Measurements from ENCODE around the gene ASIC4. TPM values are rescaled to one million over a fixed set of nuclear protein-coding genes. Genes with fewer than 3 reads are reported as not detected.

Gene ASIC4
- total and polyA plus RNA-seq, 2 of the 8 experiments (the other 6 are each of a cell fraction or from before 2014, with no cell fraction given), result 0.12 to 0.22 TPM

DNA sequence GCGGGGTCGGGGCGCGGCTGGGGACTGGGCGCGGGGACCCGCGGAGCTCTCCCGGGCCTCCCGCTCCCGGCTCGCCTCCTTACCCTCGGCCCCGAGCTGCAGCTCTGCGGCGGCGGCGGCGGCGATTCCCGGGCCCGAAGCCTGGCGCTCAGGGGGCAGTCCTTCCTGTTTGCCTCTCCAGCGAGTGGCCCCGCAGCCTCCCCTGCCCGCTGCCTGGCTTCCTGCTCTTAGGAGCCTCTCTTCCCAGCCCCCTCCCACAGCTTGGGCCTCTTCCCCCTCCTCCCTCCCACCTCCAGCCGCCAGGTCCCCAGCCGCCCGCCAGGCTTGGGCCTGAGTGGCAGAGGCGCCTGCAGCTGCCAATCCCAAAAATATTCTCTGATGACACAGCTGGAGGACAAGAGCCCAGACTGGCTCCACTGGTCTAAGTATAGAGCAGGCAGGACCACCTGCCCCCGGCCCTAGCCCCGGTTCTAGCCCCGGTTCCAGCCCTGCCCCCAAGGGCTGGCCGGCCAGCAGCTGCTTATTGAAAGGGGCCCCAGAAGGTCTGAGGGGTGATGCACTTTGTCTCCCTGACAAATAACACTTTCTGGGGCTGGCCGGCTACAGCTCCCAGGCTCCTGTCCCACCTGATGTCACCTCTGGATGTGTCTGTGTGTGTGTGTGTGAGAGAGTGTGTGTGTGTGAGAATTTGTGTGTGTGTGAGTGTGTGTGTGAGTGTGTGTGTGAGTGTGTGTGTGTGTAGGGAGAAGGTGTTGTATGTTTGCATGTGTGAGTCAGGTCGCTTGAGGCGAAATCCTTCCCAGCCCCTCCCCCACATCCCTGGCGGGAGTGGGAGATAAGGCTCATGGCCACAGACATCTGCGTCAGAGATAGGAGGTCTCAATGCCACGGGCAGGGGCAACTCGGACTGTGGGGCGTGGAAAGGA, 57.3 kb downstream of the ASIC4 start, which contains the start of gene OBSL1:
OBSL1 (minus strand) TSS at position 229 of the 926 bp plus-strand sequence. CDS start 307 bp downstream, outside the sequence.
- H3K4me1 ChIP-seq (replicated peaks in 1 of 4; ENCODE audit: control insufficient read depth in 3 of 4, insufficient read depth in 4 of 4, low read length in 3 of 4), result peaks cover 2 to 29% (median 22%) of the 10 kb centered on the region in 4 experiments
- H3K79me1 ChIP-seq (ENCODE audit: low read depth, low read length), result no peaks in the 10 kb centered on the region
- H2BK12ac ChIP-seq (ENCODE audit: low read depth, low read length), result peak within 1 kb of the TSS; percentile 99
- H4K20me1 ChIP-seq (replicated peaks in 1 of 2; ENCODE audit: control insufficient read depth in 1 of 2, insufficient read depth in 2 of 2, low read length in 2 of 2), result no peaks in the 10 kb centered on the region
- H2BK20ac ChIP-seq (ENCODE audit: low read length), result peak within 1 kb of the TSS; percentile 77; the same call in 1 of the 2 replicates
- DNase-seq (ENCODE audit: low read depth in 1 of 2, low spot score in 2 of 2) (peak in 1 of 2 experiments; percentile 88), FAIRE-seq (no peak)
- H4K91ac ChIP-seq (replicated peaks; ENCODE audit: insufficient read length, low read length), result peak within 1 kb of the TSS; percentile 93
- peak within 1 kb of the TSS; percentile 94; the same call in 1 of the 2 replicates for H2AK5ac ChIP-seq (ENCODE audit: low read depth, low read length)
- H3K9me3 ChIP-seq (ENCODE audit: insufficient read depth in 2 of 2, low read depth in 1 of 2, low read length in 1 of 2), result peaks cover 0 to 8% of the 10 kb centered on the region in 2 experiments; a peak in 1 of 4 replicates
- peaks cover 10% of the 10 kb centered on the region; the same call in 1 of the 2 replicates for H3K23me2 ChIP-seq (ENCODE audit: low read depth, low read length)
- peak within 1 kb of the TSS; percentile 45 to 74 (median 58) for H3K4me3 ChIP-seq (ENCODE audit: extremely low read depth in 1 of 4, insufficient read depth in 2 of 4, low read depth in 3 of 4, low read length in 4 of 4)
- H3K14ac ChIP-seq (ENCODE audit: insufficient read length), result no peak within 1 kb of the TSS
- H3K79me2 ChIP-seq (ENCODE audit: control insufficient read depth in 1 of 2, insufficient read depth in 2 of 2, low read length in 2 of 2), result peaks cover 0 to 7% of the 10 kb centered on the region in 2 experiments; a peak in 2 of 4 replicates
- H3K27me3 ChIP-seq (replicated peaks in 1 of 4; ENCODE audit: control insufficient read depth in 3 of 4, extremely low read depth in 1 of 4, insufficient read depth in 3 of 4, low read length in 3 of 4), result peaks cover 0 to 2% (median 0%) of the 10 kb centered on the region in 4 experiments; a peak in 2 of 7 replicates
- H4K5ac ChIP-seq (ENCODE audit: insufficient read length, low read depth, low read length), result peak within 1 kb of the TSS; percentile 79
- peak within 1 kb of the TSS; percentile 97 for H2BK5ac ChIP-seq (ENCODE audit: low read depth, low read length)
- peak within 1 kb of the TSS; percentile 93 for H3K56ac ChIP-seq (replicated peaks; ENCODE audit: insufficient read length, low read depth, low read length)
- H3K36me3 ChIP-seq (ENCODE audit: control insufficient read depth in 2 of 4, insufficient read depth in 4 of 4, low read length in 3 of 4), result peaks cover 0 to 25% (median 7%) of the 10 kb centered on the region in 4 experiments; a peak in 4 of 8 replicates
- POLR2A ChIA-PET (ENCODE audit: partially characterized antibody), result interaction anchor here (0.6 to 18.6 kb wide), 11 partner anchors 9 to 44 kb away, joined by 3 to 293 read pairs (median 6); partner anchors contain the start of genes CHPF, STK11IP and TMEM198
- peak within 1 kb of the TSS; percentile 42; the same call in 1 of the 2 replicates for H3K27ac ChIP-seq (ENCODE audit: low read depth, low read length)
- no peak within 1 kb of the TSS for H3K23ac ChIP-seq (ENCODE audit: insufficient read length)
- 43% methylated on average over 12 of the region's 42 CpGs; no CpG with 5 or more reads in 1 of the 2 experiments for WGBS, 2 experiments (ENCODE audit: extremely low coverage in 1 of 2, insufficient coverage in 1 of 2, insufficient read length in 1 of 2, insufficient replicate concordance in 2 of 2, low coverage in 1 of 2, low lambda C conversion rate in 2 of 2, missing lambda C conversion rate in 1 of 2)
- H2BK120ac ChIP-seq (replicated peaks; ENCODE audit: low read depth, low read length), result peak within 1 kb of the TSS; percentile 9
- H3K4me2 ChIP-seq (ENCODE audit: insufficient read depth in 1 of 2, low read depth in 2 of 2, low read length in 2 of 2), result peak within 1 kb of the TSS; percentile 67 to 79
- peak within 1 kb of the TSS; percentile 41 to 86 (median 64); a peak in 6 of 7 replicates for H3K9ac ChIP-seq (replicated peaks in 1 of 4; ENCODE audit: extremely low read depth in 1 of 4, low read depth in 3 of 4, low read length in 3 of 4)
- H2AFZ ChIP-seq (ENCODE audit: low read length), result no peak within 1 kb of the TSS
- peak within 1 kb of the TSS; percentile 96 for H3K18ac ChIP-seq (ENCODE audit: extremely low read depth, low read length)
- peak within 1 kb of the TSS; percentile 81 for H3K4ac ChIP-seq (replicated peaks; ENCODE audit: insufficient read length, low read depth, low read length)
- CTCF ChIA-PET (ENCODE audit: partially characterized antibody), result interaction anchor here (0.7 to 2.9 kb wide), 22 partner anchors 10 to 189 kb away, joined by 3 to 34 read pairs (median 4); partner anchors contain the start of genes SLC4A3, STK11IP and TMEM198
- H4K8ac ChIP-seq (ENCODE audit: extremely low read depth, insufficient read depth, low read length), result peak within 1 kb of the TSS; percentile 82
- peak within 1 kb of the TSS; percentile 100 for H2BK15ac ChIP-seq (ENCODE audit: low read length)
- no peak for TF ChIP-seq RFX5 (IDR thresholded peaks at IDR 0.05; ENCODE audit: borderline replicate concordance, low read depth, low read length)
- no peak for TF ChIP-seq ASH2L (IDR thresholded peaks at IDR 0.05; ENCODE audit: low read length)
- no peak for TF ChIP-seq HDAC6 (IDR thresholded peaks at IDR 0.05; ENCODE audit: low read depth, low read length)
- peak; percentile 22; the same call in 1 of the 2 replicates for TF ChIP-seq POLR2AphosphoS5 (IDR thresholded peaks at IDR 0.05; ENCODE audit: low read depth, low read length)
- TF ChIP-seq POU5F1 (IDR thresholded peaks at IDR 0.05; ENCODE audit: low read depth, low read length), result no peak
- TF ChIP-seq TAF7 (optimal IDR thresholded peaks at IDR 0.05; ENCODE audit: borderline replicate concordance, low read depth, low read length), result peak; percentile 39
- TF ChIP-seq CTBP2 (IDR thresholded peaks at IDR 0.05; ENCODE audit: borderline replicate concordance, insufficient read depth, insufficient read length, low read length), result no peak
